H9 (cell line): ENCODE measurements around the gene GAREM1. TPM values are rescaled to one million over a fixed set of nuclear protein-coding genes. Genes with fewer than 3 reads are reported as not detected.

ENCODE experiments used
- DNase-seq: peaks from one replicate; pipeline ENCODE4 v3.0.0-alpha.2; 2017
- H2AFZ ChIP-seq: one replicate; pipeline ENCODE4 v1.6.1; 2013; ENCODE audit warnings: mild to moderate bottlenecking, low read length, control low read depth, moderate library complexity
- H2AK5ac ChIP-seq: 2 replicates; pipeline ENCODE4 v1.6.1; 2013; ENCODE audit warnings: low read length, control low read depth, mixed read lengths; ENCODE audit not compliant: insufficient read length
- H2BK120ac ChIP-seq: one replicate; pipeline ENCODE4 v1.6.1; 2013; ENCODE audit warnings: low read depth, mild to moderate bottlenecking, low read length, control low read depth, inconsistent platforms; ENCODE audit not compliant: poor library complexity, severe bottlenecking
- H2BK12ac ChIP-seq: 2 replicates; pipeline ENCODE4 v1.6.1; 2013; ENCODE audit warnings: low read length, control low read depth, mixed read lengths, low read depth; ENCODE audit not compliant: insufficient read length
- H2BK15ac ChIP-seq: 2 replicates; pipeline ENCODE4 v1.6.1; 2013; ENCODE audit warnings: low read depth, low read length, control low read depth
- H2BK20ac ChIP-seq: one replicate; pipeline ENCODE4 v1.6.1; 2013; ENCODE audit warnings: low read depth, mild to moderate bottlenecking, low read length, control low read depth, inconsistent platforms; ENCODE audit not compliant: poor library complexity, severe bottlenecking
- H2BK5ac ChIP-seq: 2 replicates; pipeline ENCODE4 v1.6.1; 2013; ENCODE audit warnings: low read length, control low read depth, mixed read lengths; ENCODE audit not compliant: insufficient read length
- H3K14ac ChIP-seq: 2 replicates; pipeline ENCODE4 v1.6.1; 2013; ENCODE audit warnings: low read length, control low read depth; ENCODE audit not compliant: insufficient read depth
- H3K18ac ChIP-seq: 2 replicates; pipeline ENCODE4 v1.6.1; 2013; ENCODE audit warnings: low read depth, mild to moderate bottlenecking, mixed read lengths, low read length, control low read depth; ENCODE audit not compliant: insufficient read length
- H3K23ac ChIP-seq: 2 replicates; pipeline ENCODE4 v1.6.1; 2013; ENCODE audit warnings: low read length, control low read depth, mixed read lengths, low read depth; ENCODE audit not compliant: insufficient read length
- H3K23me2 ChIP-seq: 2 replicates; pipeline ENCODE4 v1.6.1; 2013; ENCODE audit warnings: low read depth, mild to moderate bottlenecking, mixed read lengths, low read length, control low read depth; ENCODE audit not compliant: insufficient read length, poor library complexity, severe bottlenecking
- H3K27ac ChIP-seq: 2 replicates; pipeline ENCODE4 v1.5.1; 2013; ENCODE audit warnings: low read length, control low read depth, mixed read lengths, low read depth; ENCODE audit not compliant: insufficient read length
- H3K27me3 ChIP-seq: 2 replicates; pipeline ENCODE4 v1.6.1; 2013; ENCODE audit warnings: low read length, control low read depth, inconsistent platforms; ENCODE audit not compliant: insufficient read depth
- H3K4ac ChIP-seq: 2 replicates; pipeline ENCODE4 v1.6.1; 2013; ENCODE audit warnings: low read depth, mild to moderate bottlenecking, control low read depth, inconsistent platforms, low read length, moderate library complexity
- H3K4me1 ChIP-seq: 2 replicates; pipeline ENCODE4 v1.6.1; 2013; ENCODE audit warnings: low read length, control low read depth, inconsistent platforms; ENCODE audit not compliant: insufficient read depth
- H3K4me2 ChIP-seq: 2 replicates; pipeline ENCODE4 v1.6.1; 2013; ENCODE audit warnings: low read length, control low read depth, mixed read lengths; ENCODE audit not compliant: insufficient read length, insufficient read depth
- H3K56ac ChIP-seq: 2 replicates; pipeline ENCODE4 v1.6.1; 2013; ENCODE audit warnings: low read depth, mild to moderate bottlenecking, mixed read lengths, low read length, control low read depth; ENCODE audit not compliant: insufficient read length
- H3K79me1 ChIP-seq: 2 replicates; pipeline ENCODE4 v1.6.1; 2013; ENCODE audit warnings: low read depth, mild to moderate bottlenecking, moderate library complexity, low read length, control low read depth, inconsistent platforms; ENCODE audit not compliant: insufficient read depth, poor library complexity, severe bottlenecking
- H3K79me2 ChIP-seq: 2 replicates; pipeline ENCODE4 v1.6.1; 2013; ENCODE audit warnings: low read length, control low read depth, inconsistent platforms; ENCODE audit not compliant: insufficient read depth
- H3K9ac ChIP-seq: 2 replicates; pipeline ENCODE4 v1.6.1; 2013; ENCODE audit warnings: low read length, control low read depth, mixed read lengths; ENCODE audit not compliant: insufficient read length; ENCODE audit errors: extremely low read depth
- H3K9me3 ChIP-seq: one replicate; pipeline ENCODE4 v1.6.1; 2013; ENCODE audit warnings: low read depth, low read length, inconsistent platforms; ENCODE audit not compliant: control insufficient read depth
- H3T11ph ChIP-seq: one replicate; pipeline ENCODE4 v1.6.1; 2013; ENCODE audit warnings: mild to moderate bottlenecking, low read length, control low read depth, inconsistent platforms
- H4K20me1 ChIP-seq: one replicate; pipeline ENCODE4 v1.6.1; 2013; ENCODE audit not compliant: control insufficient read depth, insufficient read length, insufficient read depth
- H4K5ac ChIP-seq: 2 replicates; pipeline ENCODE4 v1.6.1; 2013; ENCODE audit warnings: low read depth, mild to moderate bottlenecking, mixed read lengths, low read length, control low read depth; ENCODE audit not compliant: insufficient read length
- H4K8ac ChIP-seq: replicated peaks from 2 replicates; pipeline ENCODE4 v1.6.1; 2013; ENCODE audit warnings: low read length, control low read depth, mixed read lengths, low read depth; ENCODE audit not compliant: insufficient read length
- H4K91ac ChIP-seq: 2 replicates; pipeline ENCODE4 v1.6.1; 2013; ENCODE audit warnings: low read depth, mild to moderate bottlenecking, moderate library complexity, mixed read lengths, low read length, control low read depth; ENCODE audit not compliant: insufficient read length
- H3K27ac Mint-ChIP-seq, 3 experiments: 2 replicates in 2 of 3; 3 replicates in 1 of 3; pipeline ENCODE4 v1.8.0; 2020 to 2021; ENCODE audit warnings: mixed read lengths in 3 of 3, mild to moderate bottlenecking in 1 of 3, moderate library complexity in 1 of 3
- H3K27me3 Mint-ChIP-seq: 2 replicates; pipeline ENCODE4 v1.8.0; 2021; ENCODE audit warnings: low read depth, mild to moderate bottlenecking, moderate library complexity, mixed read lengths
- H3K36me3 Mint-ChIP-seq, 3 experiments: 2 replicates in 2 of 3; 3 replicates in 1 of 3; pipeline ENCODE4 v1.8.0; 2020 to 2021; ENCODE audit warnings: low read depth in 3 of 3, mixed read lengths in 3 of 3; ENCODE audit not compliant: insufficient read depth in 1 of 3
- H3K4me1 Mint-ChIP-seq, 2 experiments: 2 replicates each; pipeline ENCODE4 v1.8.0; 2020; ENCODE audit warnings: mixed read lengths in 2 of 2
- H3K4me3 Mint-ChIP-seq, 2 experiments: 2 replicates in 1 of 2; 3 replicates in 1 of 2; pipeline ENCODE4 v1.8.0; 2020 to 2021; ENCODE audit warnings: mild to moderate bottlenecking in 2 of 2, mixed read lengths in 2 of 2, moderate library complexity in 1 of 2
- H3K9me3 Mint-ChIP-seq, 2 experiments: 2 replicates in 1 of 2; 3 replicates in 1 of 2; pipeline ENCODE4 v1.8.0; 2020; ENCODE audit warnings: mild to moderate bottlenecking in 2 of 2, mixed read lengths in 2 of 2, moderate library complexity in 1 of 2
- CTCF ChIP-seq: fragments of 200-600 bp; sonication (generic); conservative IDR thresholded peaks from 3 replicates; pipeline ENCODE4 v1.8.0; 2021; ENCODE audit warnings: antibody characterized with exemption, mild to moderate bottlenecking
- WGBS: extraction: QIAGEN DNeasy Blood & Tissue Kit; methylation state at CpG from one replicate; pipeline ENCODE4 v1.1.7; 2013; ENCODE audit warnings: missing lambda C conversion rate, low lambda C conversion rate, mixed read lengths; ENCODE audit not compliant: insufficient read length; ENCODE audit errors: extremely low coverage; 5-methylcytosine and 5-hydroxymethylcytosine counted together
- total RNA-seq: library from RNA; stranded (reverse); gene quantifications from 2 replicates; pipeline ENCODE4 v1.2.1, GENCODE V29; 2021

GAREM1 gene
- total RNA-seq, 1 experiment from 2014 or later, result 4.4 TPM

GRCh38 chr18:32427084-32427900 lies 43.4 kb downstream of the GAREM1 start:
- Mint-ChIP-seq H3K4me1 (peaks cover 14 to 26% of the 10 kb centered on the region in 2 experiments), H3K27me3 (no peaks in the 10 kb centered on the region), H3K27ac (no peak overlapping the region), H3K4me3 (no peak overlapping the region), H3K36me3 (peaks cover 0 to 9% (median 2%) of the 10 kb centered on the region in 3 experiments; a peak in 3 of 7 replicates), H3K9me3 (peaks cover 5% of the 10 kb centered on the region in 2 experiments)
- H3K23ac ChIP-seq, result no peak overlapping the region
- H3K4ac ChIP-seq, result no peak overlapping the region
- no peak overlapping the region for H3K56ac ChIP-seq
- H2BK120ac ChIP-seq, result no peak overlapping the region
- no peak overlapping the region for H2BK5ac ChIP-seq
- H3K79me1 ChIP-seq, result no peaks in the 10 kb centered on the region
- no peak overlapping the region for H3T11ph ChIP-seq
- H4K91ac ChIP-seq, result no peak overlapping the region
- H3K9me3 ChIP-seq, result no peaks in the 10 kb centered on the region
- H2AFZ ChIP-seq, result no peak overlapping the region
- DNase-seq, result no peak
- H4K20me1 ChIP-seq, result no peaks in the 10 kb centered on the region
- H3K4me1 ChIP-seq, result no peaks in the 10 kb centered on the region; the same call in 1 of the 2 replicates
- no peak overlapping the region for H3K18ac ChIP-seq
- WGBS, result no CpG with 5 or more reads among the region's 4 CpGs
- H4K8ac ChIP-seq, result no peak overlapping the region
- H3K27me3 ChIP-seq, result no peaks in the 10 kb centered on the region
- no peak overlapping the region for H2BK20ac ChIP-seq
- no peak overlapping the region for H4K5ac ChIP-seq
- no peak overlapping the region for H2BK15ac ChIP-seq
- no peak overlapping the region for H3K27ac ChIP-seq
- no peaks in the 10 kb centered on the region for H3K79me2 ChIP-seq
- no peak overlapping the region for H2BK12ac ChIP-seq
- no peak overlapping the region for H3K14ac ChIP-seq
- H3K9ac ChIP-seq, result no peak overlapping the region
- no peak for TF ChIP-seq CTCF
- no peak overlapping the region for H2AK5ac ChIP-seq
- H3K4me2 ChIP-seq, result no peak overlapping the region
- H3K23me2 ChIP-seq, result no peaks in the 10 kb centered on the region
